AG10803 (cell line): ENCODE data around the gene KCNAB1.

Experiments
- DNase-seq: peaks from one replicate; pipeline ENCODE4 v3.0.0; 2010; ENCODE audit warnings: low read depth
- H3K4me3 ChIP-seq: 2 replicates; pipeline ENCODE4 v1.5.1; 2011; ENCODE audit warnings: mild to moderate bottlenecking, low read length, control low read depth
- TF ChIP-seq, protein P1 (sequence below): conservative IDR thresholded peaks from 2 replicates; pipeline ENCODE4 v1.5.1; 2011; ENCODE audit warnings: mild to moderate bottlenecking, low read length, control low read depth, inconsistent platforms

KCNAB1 gene

DNA sequence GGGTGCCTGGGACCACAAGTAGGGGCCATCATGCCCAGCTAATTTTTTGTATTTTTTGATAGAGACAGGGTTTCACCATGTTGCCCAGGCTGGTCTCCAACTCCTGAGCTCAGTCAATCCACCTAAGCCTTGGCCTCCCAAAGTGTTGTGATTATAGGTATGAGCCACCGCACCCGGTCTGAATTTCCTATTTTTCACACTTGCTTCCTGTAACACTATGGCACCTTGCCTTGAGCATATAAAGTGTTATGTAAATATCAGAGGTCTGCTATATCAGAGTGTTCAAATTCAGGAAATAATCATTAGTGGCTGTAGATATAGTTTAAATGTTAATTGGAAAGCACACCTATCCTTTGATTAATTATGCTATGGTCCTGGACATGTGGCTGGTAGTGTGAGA is 165.2 kb downstream of the KCNAB1 start:
- TF ChIP-seq, protein P1, sequence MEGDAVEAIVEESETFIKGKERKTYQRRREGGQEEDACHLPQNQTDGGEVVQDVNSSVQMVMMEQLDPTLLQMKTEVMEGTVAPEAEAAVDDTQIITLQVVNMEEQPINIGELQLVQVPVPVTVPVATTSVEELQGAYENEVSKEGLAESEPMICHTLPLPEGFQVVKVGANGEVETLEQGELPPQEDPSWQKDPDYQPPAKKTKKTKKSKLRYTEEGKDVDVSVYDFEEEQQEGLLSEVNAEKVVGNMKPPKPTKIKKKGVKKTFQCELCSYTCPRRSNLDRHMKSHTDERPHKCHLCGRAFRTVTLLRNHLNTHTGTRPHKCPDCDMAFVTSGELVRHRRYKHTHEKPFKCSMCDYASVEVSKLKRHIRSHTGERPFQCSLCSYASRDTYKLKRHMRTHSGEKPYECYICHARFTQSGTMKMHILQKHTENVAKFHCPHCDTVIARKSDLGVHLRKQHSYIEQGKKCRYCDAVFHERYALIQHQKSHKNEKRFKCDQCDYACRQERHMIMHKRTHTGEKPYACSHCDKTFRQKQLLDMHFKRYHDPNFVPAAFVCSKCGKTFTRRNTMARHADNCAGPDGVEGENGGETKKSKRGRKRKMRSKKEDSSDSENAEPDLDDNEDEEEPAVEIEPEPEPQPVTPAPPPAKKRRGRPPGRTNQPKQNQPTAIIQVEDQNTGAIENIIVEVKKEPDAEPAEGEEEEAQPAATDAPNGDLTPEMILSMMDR, result no peak
- DNase-seq, result no peak

DNA sequence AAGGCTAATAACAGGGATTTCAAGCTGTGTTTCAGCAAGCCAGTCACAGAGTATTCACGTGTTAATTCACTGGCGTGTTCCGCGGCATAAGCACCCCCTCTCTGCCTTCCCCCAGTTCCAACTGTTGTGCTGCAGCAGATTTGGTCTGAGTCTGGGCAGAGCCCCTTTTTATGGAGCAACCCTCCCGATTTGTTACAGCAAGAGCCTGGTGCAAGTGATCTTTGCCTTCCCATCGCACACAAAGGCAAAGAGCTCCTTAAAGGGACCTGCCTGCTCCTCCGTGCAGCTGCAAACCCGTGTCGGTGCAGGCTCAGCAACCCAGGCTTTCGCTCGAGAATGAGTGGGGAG is 170.5 kb downstream of the KCNAB1 start:
- TF ChIP-seq, protein P1, result no peak
- DNase-seq, result no peak
- H3K4me3 ChIP-seq, result peak overlapping the region; percentile 52

More for the DNA sequence above, 165.2 kb downstream of the KCNAB1 start:
- H3K4me3 ChIP-seq, result no peak overlapping the region

- peak; percentile 10 for DNase-seq
- peak overlapping the region; percentile 52 for H3K4me3 ChIP-seq
Observed at GRCh38 chr3:156291272-156292123, 171.1 kb downstream of the KCNAB1 start.

GRCh38 chr3:156293566-156293965 is 173.2 kb downstream of the KCNAB1 start:
- DNase-seq, result no peak
- H3K4me3 ChIP-seq, result no peak overlapping the region
- TF ChIP-seq, protein P1, result no peak

More at GRCh38 chr3:156291272-156292123, 171.1 kb downstream of the KCNAB1 start:
- TF ChIP-seq, protein P1, result no peak

DNA sequence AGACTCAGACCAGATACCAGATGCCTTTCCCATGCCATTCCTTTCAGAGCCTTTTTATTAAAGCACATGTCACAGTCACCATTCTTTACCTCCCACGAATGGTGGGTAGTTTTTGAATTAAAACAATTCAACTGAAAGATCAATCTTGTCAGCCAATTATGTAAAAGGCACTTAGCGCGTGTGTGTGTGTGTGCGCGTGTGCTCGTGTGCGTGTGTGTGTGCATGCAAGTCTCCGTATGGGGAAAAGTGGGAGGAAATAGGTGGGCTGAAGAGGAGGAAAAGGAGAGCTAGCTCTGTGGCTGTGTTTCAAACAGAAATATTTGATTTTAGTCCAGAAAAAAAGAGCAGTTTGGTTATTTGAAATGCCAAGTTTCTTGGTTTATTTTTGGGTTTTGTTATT is 177.2 kb downstream of the KCNAB1 start:
- DNase-seq, result no peak
- TF ChIP-seq, protein P1, result no peak
- no peak overlapping the region for H3K4me3 ChIP-seq

DNA sequence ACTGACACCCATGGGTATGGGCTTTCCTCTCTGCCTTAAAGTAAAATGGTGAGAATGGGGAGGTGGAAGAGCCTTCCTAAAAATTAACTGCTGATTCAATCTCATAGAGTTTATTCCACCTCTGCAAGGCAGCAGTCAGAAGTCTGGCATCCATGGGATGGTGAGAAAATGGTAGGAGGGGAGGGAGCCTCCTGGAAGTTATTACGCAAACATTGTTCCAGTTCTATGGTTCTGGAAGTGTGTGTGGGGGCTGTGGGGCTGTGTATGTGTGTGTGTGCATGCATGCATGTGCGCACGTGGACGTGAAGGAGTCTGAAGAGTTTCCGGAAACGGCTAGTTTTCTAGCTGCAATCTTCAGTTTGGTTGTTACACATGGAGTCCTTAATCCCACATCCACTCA is 177.6 kb downstream of the KCNAB1 start:
- DNase-seq, result no peak
- no peak overlapping the region for H3K4me3 ChIP-seq
- TF ChIP-seq, protein P1, result no peak

- H3K4me3 ChIP-seq, result no peak overlapping the region
Observed at GRCh38 chr3:156298938-156299337, 178.6 kb downstream of the KCNAB1 start.

More at GRCh38 chr3:156298938-156299337, 178.6 kb downstream of the KCNAB1 start:
- DNase-seq, result no peak
- TF ChIP-seq, protein P1, result no peak
